EH (cell line): ENCODE measurements around the gene BICDL2.

Source experiments
- DNase-seq: peaks from one replicate; pipeline ENCODE4 v3.0.0-alpha.2; 2015; ENCODE audit warnings: low read depth

The BICDL2 gene

GRCh38 chr16:3010510-3010909, 26.2 kb downstream of the BICDL2 start:
- no peak for DNase-seq

GRCh38 chr16:3009568-3010390, 27.0 kb downstream of the BICDL2 start:
- no peak for DNase-seq

- DNase-seq = no peak
These were observed 28.1 kb downstream of the BICDL2 start for GRCh38 chr16:3008690-3009037.

- DNase-seq = no peak
These were observed 28.6 kb downstream of the BICDL2 start for GRCh38 chr16:3007957-3008689.

GRCh38 chr16:3007059-3007956, 29.4 kb downstream of the BICDL2 start:
- no peak for DNase-seq

- DNase-seq = no peak
These were observed 31.9 kb downstream of the BICDL2 start for GRCh38 chr16:3004781-3005284.

- peak; percentile 8 for DNase-seq
These were observed 32.4 kb downstream of the BICDL2 start for GRCh38 chr16:3004319-3004718.

- peak; percentile 99 for DNase-seq
These were observed 33.0 kb downstream of the BICDL2 start for GRCh38 chr16:3003582-3004270.

- no peak for DNase-seq
These were observed 35.4 kb downstream of the BICDL2 start for GRCh38 chr16:3001316-3001715.

- no peak for DNase-seq
These were observed 36.2 kb downstream of the BICDL2 start for GRCh38 chr16:3000540-3000939.

- DNase-seq = no peak
These were observed 36.8 kb downstream of the BICDL2 start for GRCh38 chr16:2999929-3000328.

GRCh38 chr16:2996298-2996697, 40.4 kb downstream of the BICDL2 start:
- no peak for DNase-seq

- no peak for DNase-seq
These were observed 44.2 kb downstream of the BICDL2 start for GRCh38 chr16:2992383-2993081.

- no peak for DNase-seq
These were observed 45.0 kb downstream of the BICDL2 start for GRCh38 chr16:2991566-2992261.

GRCh38 chr16:2990891-2991290, 45.9 kb downstream of the BICDL2 start:
- no peak for DNase-seq

GRCh38 chr16:2988590-2989099, 48.1 kb downstream of the BICDL2 start:
- no peak for DNase-seq

- no peak for DNase-seq
These were observed 48.9 kb downstream of the BICDL2 start for GRCh38 chr16:2987833-2988232.

- DNase-seq = no peak
These were observed 49.5 kb downstream of the BICDL2 start for GRCh38 chr16:2987286-2987685.

GRCh38 chr16:2986623-2987188, 50.0 kb downstream of the BICDL2 start:
- DNase-seq = no peak

- DNase-seq = no peak
These were observed 50.8 kb downstream of the BICDL2 start for GRCh38 chr16:2985893-2986355.
